ENCODE data around the gene NOC2L. TPM values are rescaled to one million over a fixed set of nuclear protein-coding genes. Genes with fewer than 3 reads are reported as not detected.

NOC2L gene
- total RNA-seq, 1 experiment from 2014 or later = 130 TPM

- no peak overlapping the region for H4K91ac ChIP-seq (ENCODE audit: insufficient read length, low read depth, low read length)
- H3K4me3 Mint-ChIP-seq = no peak overlapping the region
- no peak overlapping the region for H2BK20ac ChIP-seq (ENCODE audit: low read depth, low read length, poor library complexity, severe bottlenecking)
- H3K9me3 Mint-ChIP-seq = peaks cover 21 to 23% of the 10 kb centered on the region in 2 experiments
- H3K36me3 Mint-ChIP-seq (ENCODE audit: insufficient read depth in 1 of 3, low read depth in 3 of 3) = peaks cover 0 to 4% (median 3%) of the 10 kb centered on the region in 3 experiments; a peak in 3 of 7 replicates
- no peak overlapping the region for H3K56ac ChIP-seq (ENCODE audit: insufficient read length, low read depth, low read length)
- H3K27me3 ChIP-seq (ENCODE audit: insufficient read depth, low read length) = peaks cover 8% of the 10 kb centered on the region; the same call in 1 of the 2 replicates
- H3K23ac ChIP-seq (ENCODE audit: insufficient read length, low read depth, low read length) = no peak overlapping the region
- no peaks in the 10 kb centered on the region for H3K23me2 ChIP-seq (ENCODE audit: insufficient read length, low read depth, low read length, poor library complexity, severe bottlenecking)
- H3T11ph ChIP-seq (ENCODE audit: low read length) = no peak overlapping the region
- H3K9ac ChIP-seq (ENCODE audit: extremely low read depth, insufficient read length, low read length) = no peak overlapping the region
- no peak overlapping the region for H2BK5ac ChIP-seq (ENCODE audit: insufficient read length, low read length)
- no peak overlapping the region for H2BK120ac ChIP-seq (ENCODE audit: low read depth, low read length, poor library complexity, severe bottlenecking)
- H3K79me1 ChIP-seq (ENCODE audit: insufficient read depth, low read depth, low read length, poor library complexity, severe bottlenecking) = no peaks in the 10 kb centered on the region
- no peak overlapping the region for H2AK5ac ChIP-seq (ENCODE audit: insufficient read length, low read length)
- H3K9me3 ChIP-seq (ENCODE audit: control insufficient read depth, low read depth, low read length) = no peaks in the 10 kb centered on the region
- H4K8ac ChIP-seq (replicated peaks; ENCODE audit: insufficient read length, low read depth, low read length) = no peak overlapping the region
- H4K20me1 ChIP-seq (ENCODE audit: control insufficient read depth, insufficient read depth, insufficient read length) = no peaks in the 10 kb centered on the region
- no peak overlapping the region for H2BK15ac ChIP-seq (ENCODE audit: low read depth, low read length)
- H3K27ac ChIP-seq (ENCODE audit: insufficient read length, low read depth, low read length) = no peak overlapping the region
- H2BK12ac ChIP-seq (ENCODE audit: insufficient read length, low read depth, low read length) = no peak overlapping the region
- H3K14ac ChIP-seq (ENCODE audit: insufficient read depth, low read length) = no peak overlapping the region
- H3K4ac ChIP-seq (ENCODE audit: low read depth, low read length) = no peak overlapping the region
- no peak overlapping the region for H4K5ac ChIP-seq (ENCODE audit: insufficient read length, low read depth, low read length)
- H3K27ac Mint-ChIP-seq = no peak overlapping the region
- H2AFZ ChIP-seq (ENCODE audit: low read length) = no peak overlapping the region
- TF ChIP-seq CTCF (conservative IDR thresholded peaks at IDR 0.05) = no peak
- H3K79me2 ChIP-seq (ENCODE audit: insufficient read depth, low read length) = no peaks in the 10 kb centered on the region
- H3K4me1 Mint-ChIP-seq = peaks cover 3 to 10% of the 10 kb centered on the region in 2 experiments
- H3K4me1 ChIP-seq (ENCODE audit: insufficient read depth, low read length) = 0 out of 2 replicates have a peak, but pooled peaks cover 1% of the 10 kb centered on the region
- no peak overlapping the region for H3K18ac ChIP-seq (ENCODE audit: insufficient read length, low read depth, low read length)
- no peak overlapping the region for H3K4me2 ChIP-seq (ENCODE audit: insufficient read depth, insufficient read length, low read length)
- no peak for DNase-seq
- no CpG with 5 or more reads among the region's 7 CpGs for WGBS (ENCODE audit: extremely low coverage, insufficient read length, low lambda C conversion rate)
- H3K27me3 Mint-ChIP-seq (ENCODE audit: low read depth) = peaks cover 96% of the 10 kb centered on the region
These were observed 33.3 kb upstream of the NOC2L start for GRCh38 chr1:992362-992761.

Data from H9 (cell line).